Adrenal gland (tissue), 5 donors: ENCODE data around the gene ERBB4.

Experiments
- POLR2A ChIP-seq, 2 donors: fragments of 450-650 bp; IDR thresholded peaks; one replicate each; pipeline ENCODE4 v1.6.1; 2017; ENCODE audit warnings: antibody characterized with exemption in 2 of 2, mild to moderate bottlenecking in 2 of 2, moderate library complexity in 1 of 2
- TF ChIP-seq, protein P1 (sequence below), 6 experiments: fragments of 450-650 bp in 4 of 6; fragments of 200-600 bp in 2 of 6; sonication (generic) in 1 of 6; IDR thresholded peaks; 1 replicate in 5 of 6; 2 replicates in 1 of 6; pipeline versions ENCODE4 v1.5.1 to v1.8.0; 2016 to 2021; ENCODE audit warnings: antibody characterized with exemption in 6 of 6, mild to moderate bottlenecking in 2 of 6, moderate library complexity in 1 of 6
- donor health status: DM: no; HTN: no; CAD: no.

GRCh38 chr2:211329882-211330281, 1208.7 kb downstream of the ERBB4 start:
- TF ChIP-seq, protein P1, sequence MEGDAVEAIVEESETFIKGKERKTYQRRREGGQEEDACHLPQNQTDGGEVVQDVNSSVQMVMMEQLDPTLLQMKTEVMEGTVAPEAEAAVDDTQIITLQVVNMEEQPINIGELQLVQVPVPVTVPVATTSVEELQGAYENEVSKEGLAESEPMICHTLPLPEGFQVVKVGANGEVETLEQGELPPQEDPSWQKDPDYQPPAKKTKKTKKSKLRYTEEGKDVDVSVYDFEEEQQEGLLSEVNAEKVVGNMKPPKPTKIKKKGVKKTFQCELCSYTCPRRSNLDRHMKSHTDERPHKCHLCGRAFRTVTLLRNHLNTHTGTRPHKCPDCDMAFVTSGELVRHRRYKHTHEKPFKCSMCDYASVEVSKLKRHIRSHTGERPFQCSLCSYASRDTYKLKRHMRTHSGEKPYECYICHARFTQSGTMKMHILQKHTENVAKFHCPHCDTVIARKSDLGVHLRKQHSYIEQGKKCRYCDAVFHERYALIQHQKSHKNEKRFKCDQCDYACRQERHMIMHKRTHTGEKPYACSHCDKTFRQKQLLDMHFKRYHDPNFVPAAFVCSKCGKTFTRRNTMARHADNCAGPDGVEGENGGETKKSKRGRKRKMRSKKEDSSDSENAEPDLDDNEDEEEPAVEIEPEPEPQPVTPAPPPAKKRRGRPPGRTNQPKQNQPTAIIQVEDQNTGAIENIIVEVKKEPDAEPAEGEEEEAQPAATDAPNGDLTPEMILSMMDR (IDR thresholded peaks at IDR 0.05) = no peak
- TF ChIP-seq POLR2A (IDR thresholded peaks at IDR 0.05) = no peak
